ENCODE data around the gene RBSN. TPM values are rescaled to one million over a fixed set of nuclear protein-coding genes. Genes with fewer than 3 reads are reported as not detected.

Gene RBSN
- total and polyA plus RNA-seq, 2 experiments from 2014 or later, result 19.1 to 21.2 TPM

DNA sequence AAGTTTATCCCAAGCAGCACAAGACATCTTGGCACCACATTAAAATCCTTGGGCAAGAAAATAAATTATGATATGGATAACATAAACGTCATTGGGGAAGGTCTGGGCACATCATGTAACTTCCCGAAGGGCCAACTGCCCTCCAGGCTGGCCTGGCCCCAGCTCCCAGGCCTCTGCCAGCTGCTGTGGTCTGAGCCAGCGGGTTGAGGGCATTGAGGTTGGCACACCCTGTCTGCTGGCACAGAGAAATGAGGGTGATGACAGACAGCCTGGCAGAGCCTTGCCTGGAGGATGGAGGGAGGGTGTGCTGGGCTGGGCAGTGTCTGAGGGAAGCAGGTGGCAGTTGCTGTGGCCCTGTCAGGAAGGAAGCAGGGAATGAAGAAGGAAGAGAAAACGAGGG is 3.3 kb upstream of the RBSN start:
- TF ChIP-seq EZH2 (IDR thresholded peaks at IDR 0.05; ENCODE audit: borderline replicate concordance) (no peak), EZH2phosphoT487 (IDR thresholded peaks at IDR 0.05; ENCODE audit: low read depth, severe bottlenecking, unreplicated experiment) (no peak)
- TF ChIP-seq, protein P1, sequence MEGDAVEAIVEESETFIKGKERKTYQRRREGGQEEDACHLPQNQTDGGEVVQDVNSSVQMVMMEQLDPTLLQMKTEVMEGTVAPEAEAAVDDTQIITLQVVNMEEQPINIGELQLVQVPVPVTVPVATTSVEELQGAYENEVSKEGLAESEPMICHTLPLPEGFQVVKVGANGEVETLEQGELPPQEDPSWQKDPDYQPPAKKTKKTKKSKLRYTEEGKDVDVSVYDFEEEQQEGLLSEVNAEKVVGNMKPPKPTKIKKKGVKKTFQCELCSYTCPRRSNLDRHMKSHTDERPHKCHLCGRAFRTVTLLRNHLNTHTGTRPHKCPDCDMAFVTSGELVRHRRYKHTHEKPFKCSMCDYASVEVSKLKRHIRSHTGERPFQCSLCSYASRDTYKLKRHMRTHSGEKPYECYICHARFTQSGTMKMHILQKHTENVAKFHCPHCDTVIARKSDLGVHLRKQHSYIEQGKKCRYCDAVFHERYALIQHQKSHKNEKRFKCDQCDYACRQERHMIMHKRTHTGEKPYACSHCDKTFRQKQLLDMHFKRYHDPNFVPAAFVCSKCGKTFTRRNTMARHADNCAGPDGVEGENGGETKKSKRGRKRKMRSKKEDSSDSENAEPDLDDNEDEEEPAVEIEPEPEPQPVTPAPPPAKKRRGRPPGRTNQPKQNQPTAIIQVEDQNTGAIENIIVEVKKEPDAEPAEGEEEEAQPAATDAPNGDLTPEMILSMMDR (IDR thresholded peaks at IDR 0.05; ENCODE audit: poor library complexity), result no peak
- Histone ChIP-seq H3K36me3 (replicated peaks; ENCODE audit: insufficient read depth, low read depth) (no peaks in the 10 kb centered on the region), H3K79me2 (peaks cover 15% of the 10 kb centered on the region), H3K27ac (no peak overlapping the region), H3K9me2 (replicated peaks; ENCODE audit: insufficient read depth) (no peaks in the 10 kb centered on the region), H3K27me3 (no peaks in the 10 kb centered on the region), H3K4me3 (no peak overlapping the region), H2AFZ (no peak overlapping the region), H3K4me2 (no peak overlapping the region), H3K9me3 (ENCODE audit: low read depth) (no peaks in the 10 kb centered on the region), H3K4me1 (ENCODE audit: insufficient read depth) (no peaks in the 10 kb centered on the region), H4K20me1 (ENCODE audit: insufficient read depth, poor library complexity, severe bottlenecking) (no peaks in the 10 kb centered on the region)
- 71% methylated on average over 4 of the region's 4 CpGs for WGBS (ENCODE audit: low lambda C conversion rate, missing lambda C conversion rate)
- DNase-seq (ENCODE audit: low spot score), result no peak

DNA sequence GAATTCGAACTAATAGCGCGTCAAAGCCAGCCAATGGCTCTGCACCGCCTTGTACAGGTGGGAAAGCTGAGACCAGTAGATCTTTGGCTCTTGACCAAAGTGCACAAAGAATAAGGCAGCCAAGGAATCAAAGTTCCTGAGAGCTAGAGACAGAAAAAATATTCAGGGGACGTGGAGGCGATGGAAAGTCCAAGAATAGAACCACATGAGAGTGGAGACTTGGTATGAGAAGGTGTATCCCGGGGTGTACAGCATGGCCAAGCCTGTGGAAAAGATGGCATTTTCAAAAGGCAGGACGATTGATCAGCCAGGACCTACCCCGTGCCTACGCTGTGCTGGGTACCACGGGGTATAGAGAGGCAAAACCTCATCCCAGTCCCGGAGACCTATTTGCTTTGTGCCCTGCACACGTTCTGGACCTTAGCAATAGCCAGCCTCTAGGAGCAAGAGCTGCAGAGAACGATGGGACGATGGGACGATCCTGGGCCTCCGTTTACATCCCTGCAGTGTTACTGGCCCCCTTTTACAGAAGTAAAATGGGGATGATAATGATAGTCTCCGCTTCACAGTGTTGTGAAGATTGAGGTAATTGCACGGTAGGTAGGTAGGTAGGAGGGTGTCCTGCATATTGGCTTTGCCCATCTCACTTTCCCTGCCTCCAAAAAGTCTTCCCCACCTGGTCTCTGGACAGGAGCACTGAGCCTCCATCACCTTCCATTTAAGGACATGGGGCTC is 583 bp upstream of the RBSN start:
- Histone ChIP-seq H4K20me1 (ENCODE audit: insufficient read depth, poor library complexity, severe bottlenecking) (no peaks in the 10 kb centered on the region), H3K9me3 (ENCODE audit: low read depth) (no peaks in the 10 kb centered on the region), H2AFZ (peak overlapping the region; percentile 89), H3K4me2 (peak overlapping the region; percentile 87), H3K27me3 (no peaks in the 10 kb centered on the region), H3K27ac (peak overlapping the region; percentile 67), H3K4me3 (peak overlapping the region; percentile 38), H3K9me2 (replicated peaks; ENCODE audit: insufficient read depth) (no peaks in the 10 kb centered on the region), H3K36me3 (replicated peaks; ENCODE audit: insufficient read depth, low read depth) (no peaks in the 10 kb centered on the region), H3K4me1 (ENCODE audit: insufficient read depth) (no peaks in the 10 kb centered on the region), H3K79me2 (peaks cover 27% of the 10 kb centered on the region)
- DNase-seq (ENCODE audit: low spot score), result no peak
- 26% methylated on average over 19 of the region's 19 CpGs for WGBS (ENCODE audit: low lambda C conversion rate, missing lambda C conversion rate)
- TF ChIP-seq, protein P1 (IDR thresholded peaks at IDR 0.05; ENCODE audit: poor library complexity), result no peak
- TF ChIP-seq EZH2 (IDR thresholded peaks at IDR 0.05; ENCODE audit: borderline replicate concordance) (no peak), EZH2phosphoT487 (IDR thresholded peaks at IDR 0.05; ENCODE audit: low read depth, severe bottlenecking, unreplicated experiment) (no peak)

DNA sequence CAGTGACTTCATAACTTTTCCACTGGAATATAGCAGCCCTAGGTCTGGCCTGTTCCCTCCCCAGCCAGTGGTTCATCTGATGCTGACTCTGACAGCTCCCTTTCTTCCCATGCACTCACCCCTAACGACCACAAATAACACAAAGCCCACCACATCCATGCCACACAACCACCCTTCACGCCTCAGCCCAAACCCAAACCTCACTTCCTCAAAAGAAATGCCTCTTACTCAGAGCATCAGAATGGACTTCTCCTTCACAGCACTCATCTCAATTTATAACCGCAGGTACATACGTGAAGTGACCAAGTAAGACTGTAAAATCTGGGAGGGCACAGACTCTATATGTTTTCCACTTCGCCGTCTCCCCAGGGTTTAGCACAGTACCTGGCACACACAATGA is 1.1 kb downstream of the RBSN start:
- Histone ChIP-seq H3K4me2 (peak overlapping the region; percentile 83), H3K9me3 (ENCODE audit: low read depth) (no peaks in the 10 kb centered on the region), H4K20me1 (ENCODE audit: insufficient read depth, poor library complexity, severe bottlenecking) (no peaks in the 10 kb centered on the region), H3K4me3 (peak overlapping the region; percentile 80), H3K27ac (no peak overlapping the region), H3K79me2 (peaks cover 27% of the 10 kb centered on the region), H3K27me3 (no peaks in the 10 kb centered on the region), H3K9me2 (replicated peaks; ENCODE audit: insufficient read depth) (no peaks in the 10 kb centered on the region), H2AFZ (no peak overlapping the region), H3K36me3 (replicated peaks; ENCODE audit: insufficient read depth, low read depth) (no peaks in the 10 kb centered on the region), H3K4me1 (ENCODE audit: insufficient read depth) (no peaks in the 10 kb centered on the region)
- 71% methylated on average over 6 of the region's 6 CpGs for whole genome bisulfite sequencing (ENCODE audit: low lambda C conversion rate, missing lambda C conversion rate)
- no peak for TF ChIP-seq EZH2 (IDR thresholded peaks at IDR 0.05; ENCODE audit: borderline replicate concordance)
- TF ChIP-seq, protein P1 (IDR thresholded peaks at IDR 0.05; ENCODE audit: poor library complexity), result no peak
- no peak for TF ChIP-seq EZH2phosphoT487 (IDR thresholded peaks at IDR 0.05; ENCODE audit: low read depth, severe bottlenecking, unreplicated experiment)
- DNase-seq (ENCODE audit: low spot score), result no peak

Measured in hepatocyte (in vitro differentiated cells).